A549 (cell line): ENCODE results near the gene SPSB1.

ENCODE experiments used
- CHD4 ChIP-seq: fragments of 200-600 bp; sonication (generic); IDR thresholded peaks from 2 replicates; pipeline ENCODE4 v1.6.1; 2016; ENCODE audit warnings: antibody characterized with exemption, mild to moderate bottlenecking, borderline replicate concordance
- CTCF ChIP-seq: fragments of >200 bp; sonication (Bioruptor Twin); formaldehyde crosslinking; IDR thresholded peaks from 3 replicates; pipeline ENCODE4 v1.5.1; 2016
- JUN ChIP-seq, 2 experiments: fragments of >200 bp; sonication (Bioruptor Twin); formaldehyde crosslinking; IDR thresholded peaks; 2 replicates in 1 of 2; 3 replicates in 1 of 2; pipeline ENCODE4 v1.6.1; 2016 to 2017
- JUNB ChIP-seq: fragments of >200 bp; sonication (Bioruptor Twin); formaldehyde crosslinking; IDR thresholded peaks from 2 replicates; pipeline ENCODE4 v1.6.1; 2016
- MAZ ChIP-seq: fragments of 150-350 bp; IDR thresholded peaks from 2 replicates; pipeline ENCODE4 v1.6.1; 2014; ENCODE audit warnings: antibody characterized with exemption, low read depth, low read length, borderline replicate concordance
- MYC ChIP-seq: IDR thresholded peaks from 2 replicates; pipeline ENCODE4 v1.6.1; 2012; ENCODE audit warnings: mild to moderate bottlenecking, inconsistent platforms, low read length, improper control_type of control experiment, borderline replicate concordance
- POLR2A ChIP-seq: IDR thresholded peaks from 2 replicates; pipeline ENCODE4 v1.6.1; 2012; ENCODE audit warnings: mild to moderate bottlenecking, low read length
- POLR2AphosphoS2 ChIP-seq: conservative IDR thresholded peaks from 2 replicates; pipeline ENCODE4 v1.6.1; 2012; ENCODE audit warnings: low read length, improper control_type of control experiment, inconsistent platforms
- TF ChIP-seq, protein P1 (sequence below): IDR thresholded peaks from 2 replicates; pipeline ENCODE4 v1.6.1; 2012

GRCh38 chr1:9332513-9333143, 39.9 kb downstream of the SPSB1 start:
- TF ChIP-seq CTCF (no peak), MYC (no peak), JUN (IDR thresholded peaks at IDR 0.05) (no peak), JUNB (no peak), POLR2A (no peak), CHD4 (no peak), POLR2AphosphoS2 (no peak), MAZ (no peak)
- TF ChIP-seq, protein P1, sequence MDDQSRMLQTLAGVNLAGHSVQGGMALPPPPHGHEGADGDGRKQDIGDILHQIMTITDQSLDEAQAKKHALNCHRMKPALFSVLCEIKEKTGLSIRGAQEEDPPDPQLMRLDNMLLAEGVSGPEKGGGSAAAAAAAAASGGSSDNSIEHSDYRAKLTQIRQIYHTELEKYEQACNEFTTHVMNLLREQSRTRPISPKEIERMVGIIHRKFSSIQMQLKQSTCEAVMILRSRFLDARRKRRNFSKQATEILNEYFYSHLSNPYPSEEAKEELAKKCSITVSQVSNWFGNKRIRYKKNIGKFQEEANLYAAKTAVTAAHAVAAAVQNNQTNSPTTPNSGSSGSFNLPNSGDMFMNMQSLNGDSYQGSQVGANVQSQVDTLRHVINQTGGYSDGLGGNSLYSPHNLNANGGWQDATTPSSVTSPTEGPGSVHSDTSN: no peak
